Measurements from ENCODE around the gene FLT3. TPM values are rescaled to one million over a fixed set of nuclear protein-coding genes. Genes with fewer than 3 reads are reported as not detected.

The FLT3 gene
- total and polyA plus RNA-seq, 4 donors: 0.14 to 0.84 (median 0.42) TPM

- Histone ChIP-seq H3K4me3 (ENCODE audit: low read depth in 1 of 3, low read length in 3 of 3) (no peak overlapping the region), H3K9ac (ENCODE audit: low read depth in 1 of 2, low read length in 2 of 2) (no peak overlapping the region), H3K27ac (ENCODE audit: low read depth in 1 of 2, low read length in 2 of 2) (no peak overlapping the region), H3K9me3 (ENCODE audit: control insufficient read depth in 4 of 4, low read length in 3 of 4) (no peaks in the 10 kb centered on the region), H3K36me3 (ENCODE audit: control insufficient read depth in 4 of 4, insufficient read depth in 3 of 4, low read depth in 1 of 4, low read length in 3 of 4) (no peaks in the 10 kb centered on the region), H3K27me3 (ENCODE audit: control insufficient read depth in 4 of 4, insufficient read depth in 4 of 4, low read length in 3 of 4) (peaks cover 5 to 8% (median 6%) of the 10 kb centered on the region in 4 donors), H3K4me1 (ENCODE audit: control insufficient read depth in 4 of 4, insufficient read depth in 4 of 4, low read length in 3 of 4) (peaks cover 3 to 17% (median 10%) of the 10 kb centered on the region in 4 donors)
- no peak for DNase-seq (ENCODE audit: low spot score)
- TF ChIP-seq SP1 (IDR thresholded peaks at IDR 0.05): no peak
- no peak for TF ChIP-seq FOXA2 (IDR thresholded peaks at IDR 0.05)
- no peak for TF ChIP-seq EGR1 (IDR thresholded peaks at IDR 0.05; ENCODE audit: low read depth in 2 of 2)
- TF ChIP-seq MAX (IDR thresholded peaks at IDR 0.05): no peak
- TF ChIP-seq HNF4A (conservative IDR thresholded peaks at IDR 0.05): no peak
- TF ChIP-seq CTCF (IDR thresholded peaks at IDR 0.05; ENCODE audit: low read depth, low read length, missing input control): no peak
- no peak for TF ChIP-seq RXRA (IDR thresholded peaks at IDR 0.05)
- TF ChIP-seq ATF3 (IDR thresholded peaks at IDR 0.05): no peak
- TF ChIP-seq NR2F2 (IDR thresholded peaks at IDR 0.05): no peak
- TF ChIP-seq TAF1 (conservative IDR thresholded peaks at IDR 0.05): no peak
- TF ChIP-seq HNF4G (IDR thresholded peaks at IDR 0.05): no peak
- TF ChIP-seq FOXA1 (IDR thresholded peaks at IDR 0.05): no peak
- no peak for TF ChIP-seq RAD21 (IDR thresholded peaks at IDR 0.05)
- no peak for TF ChIP-seq ZBTB33 (IDR thresholded peaks at IDR 0.05)
- no peak for TF ChIP-seq YY1 (IDR thresholded peaks at IDR 0.05)
- no peak for TF ChIP-seq JUND (IDR thresholded peaks at IDR 0.05)
- no peak for TF ChIP-seq REST (IDR thresholded peaks at IDR 0.05)
- WGBS: 63% methylated on average over 6 of the region's 6 CpGs
Observed at GRCh38 chr13:27962128-27962841, 138.1 kb downstream of the FLT3 start.

Data from liver (tissue), 9 donors.